DND-41 (cell line): Measurements from ENCODE around the gene ADAMTSL4.

Experiments
- ATAC-seq: fragments of 200-7000 bp; cut with Tn5 transposase; 3 replicates; pipeline ENCODE4 v1.9.1; 2021; ENCODE audit warnings: low read depth; ENCODE audit not compliant: insufficient read depth
- DNase-seq: peaks from one replicate; pipeline ENCODE4 v3.0.0-alpha.2; 2020
- H2AFZ ChIP-seq: 2 replicates; pipeline ENCODE4 v1.6.0; 2012; ENCODE audit warnings: low read depth, low read length
- H3K27ac ChIP-seq: 2 replicates; pipeline ENCODE4 v1.5.1; 2012; ENCODE audit warnings: low read length, inconsistent platforms
- H3K27me3 ChIP-seq: fragments of 200-600 bp; sonication (generic); 2 replicates; pipeline ENCODE4 v1.6.0; 2012; ENCODE audit warnings: low read length, mild to moderate bottlenecking, inconsistent platforms; ENCODE audit not compliant: insufficient read depth, poor library complexity
- H3K36me3 ChIP-seq: 2 replicates; pipeline ENCODE4 v1.5.1; 2012; ENCODE audit warnings: low read length, inconsistent platforms; ENCODE audit not compliant: insufficient read depth
- H3K4me1 ChIP-seq: 2 replicates; pipeline ENCODE4 v1.5.1; 2012; ENCODE audit warnings: mild to moderate bottlenecking, low read length; ENCODE audit not compliant: insufficient read depth
- H3K4me2 ChIP-seq: 2 replicates; pipeline ENCODE4 v1.6.0; 2012; ENCODE audit warnings: mild to moderate bottlenecking, moderate library complexity, low read length, inconsistent platforms; ENCODE audit not compliant: insufficient read depth
- H3K4me3 ChIP-seq, 2 experiments: fragments of 200-600 bp in 1 of 2; shearing (Covaris generic) in 1 of 2; 2 replicates each; pipeline ENCODE4 v1.5.1; 2012 to 2016; ENCODE audit warnings: inconsistent platforms in 2 of 2, low read length in 2 of 2, mild to moderate bottlenecking in 2 of 2, low read depth in 1 of 2, moderate library complexity in 1 of 2
- H3K79me2 ChIP-seq: 2 replicates; pipeline ENCODE4 v1.6.0; 2012; ENCODE audit warnings: low read length, inconsistent platforms; ENCODE audit not compliant: insufficient read depth
- H3K9ac ChIP-seq: 2 replicates; pipeline ENCODE4 v1.6.0; 2012; ENCODE audit warnings: low read depth, mild to moderate bottlenecking, inconsistent platforms, low read length, moderate library complexity
- H3K9me3 ChIP-seq: 2 replicates; pipeline ENCODE4 v1.5.1; 2012; ENCODE audit warnings: low read length, moderate library complexity, mild to moderate bottlenecking, inconsistent platforms; ENCODE audit not compliant: insufficient read depth, severe bottlenecking
- H4K20me1 ChIP-seq: 2 replicates; pipeline ENCODE4 v1.6.0; 2012; ENCODE audit warnings: low read length; ENCODE audit not compliant: insufficient read depth
- CTCF ChIP-seq: IDR thresholded peaks from 2 replicates; pipeline ENCODE4 v1.5.1; 2012; ENCODE audit warnings: borderline replicate concordance, low read length, moderate library complexity, mild to moderate bottlenecking; ENCODE audit not compliant: poor library complexity, severe bottlenecking; ENCODE audit errors: extremely low read depth
- EZH2 ChIP-seq: IDR thresholded peaks from 3 replicates; pipeline ENCODE4 v1.6.1; 2012; ENCODE audit warnings: borderline replicate concordance, low read depth, mild to moderate bottlenecking, moderate library complexity, low read length, inconsistent platforms; ENCODE audit not compliant: severe bottlenecking

Gene ADAMTSL4

DNA sequence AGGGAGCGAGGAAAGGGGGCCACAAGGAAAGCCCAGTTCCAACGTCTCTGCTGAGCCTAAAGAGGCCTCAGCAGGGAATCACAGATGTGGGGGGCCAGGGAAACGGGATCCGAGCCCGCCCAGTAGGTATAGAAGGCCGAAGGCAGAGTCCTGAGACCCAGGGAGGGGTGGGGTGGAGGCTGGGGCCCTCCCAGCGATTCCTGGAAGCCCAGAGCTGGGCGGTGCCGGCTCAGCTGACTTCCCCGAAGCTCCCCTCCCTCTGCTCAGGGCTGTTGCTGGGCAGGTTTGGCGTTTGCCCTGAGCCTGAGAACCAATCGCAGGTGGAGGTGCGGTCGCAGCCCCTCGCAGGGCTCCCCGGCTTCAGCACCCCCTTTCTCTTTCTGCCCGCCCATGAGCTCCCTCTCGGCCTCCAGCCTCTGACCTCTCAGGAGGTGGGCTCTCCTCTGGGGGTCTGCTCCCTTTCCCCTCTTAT lies 12.8 kb downstream of the ADAMTSL4 start:
- peak; percentile 73 for ATAC-seq
- Histone ChIP-seq H4K20me1 (no peaks in the 10 kb centered on the region), H3K27ac (peak overlapping the region; percentile 88), H3K27me3 (no peaks in the 10 kb centered on the region), H3K36me3 (no peaks in the 10 kb centered on the region), H3K79me2 (peaks cover 25% of the 10 kb centered on the region), H3K9me3 (no peaks in the 10 kb centered on the region), H2AFZ (peak overlapping the region; percentile 85), H3K4me3 (peak overlapping the region; percentile 42 to 74), H3K4me1 (peaks cover 44% of the 10 kb centered on the region), H3K9ac (peak overlapping the region; percentile 80), H3K4me2 (peak overlapping the region; percentile 85)
- DNase-seq = peak; percentile 85
- TF ChIP-seq EZH2 (no peak), CTCF (no peak)

- H3K9me3 ChIP-seq = no peaks in the 10 kb centered on the region
- peak overlapping the region; percentile 88 for H3K27ac ChIP-seq
- H3K9ac ChIP-seq = peak overlapping the region; percentile 80
- H2AFZ ChIP-seq = peak overlapping the region; percentile 85
- no peaks in the 10 kb centered on the region for H4K20me1 ChIP-seq
- peaks cover 25% of the 10 kb centered on the region for H3K79me2 ChIP-seq
- peaks cover 50% of the 10 kb centered on the region for H3K4me1 ChIP-seq
- no peak for ATAC-seq
- no peaks in the 10 kb centered on the region for H3K36me3 ChIP-seq
- H3K4me3 ChIP-seq = peak overlapping the region; percentile 42 to 74; a peak in 3 of 4 replicates
- no peaks in the 10 kb centered on the region for H3K27me3 ChIP-seq
- TF ChIP-seq EZH2 (no peak), CTCF (no peak)
- DNase-seq = peak; percentile 65
- peak overlapping the region; percentile 85 for H3K4me2 ChIP-seq
Observed at GRCh38 chr1:150562446-150563339, 13.5 kb downstream of the ADAMTSL4 start.

DNA sequence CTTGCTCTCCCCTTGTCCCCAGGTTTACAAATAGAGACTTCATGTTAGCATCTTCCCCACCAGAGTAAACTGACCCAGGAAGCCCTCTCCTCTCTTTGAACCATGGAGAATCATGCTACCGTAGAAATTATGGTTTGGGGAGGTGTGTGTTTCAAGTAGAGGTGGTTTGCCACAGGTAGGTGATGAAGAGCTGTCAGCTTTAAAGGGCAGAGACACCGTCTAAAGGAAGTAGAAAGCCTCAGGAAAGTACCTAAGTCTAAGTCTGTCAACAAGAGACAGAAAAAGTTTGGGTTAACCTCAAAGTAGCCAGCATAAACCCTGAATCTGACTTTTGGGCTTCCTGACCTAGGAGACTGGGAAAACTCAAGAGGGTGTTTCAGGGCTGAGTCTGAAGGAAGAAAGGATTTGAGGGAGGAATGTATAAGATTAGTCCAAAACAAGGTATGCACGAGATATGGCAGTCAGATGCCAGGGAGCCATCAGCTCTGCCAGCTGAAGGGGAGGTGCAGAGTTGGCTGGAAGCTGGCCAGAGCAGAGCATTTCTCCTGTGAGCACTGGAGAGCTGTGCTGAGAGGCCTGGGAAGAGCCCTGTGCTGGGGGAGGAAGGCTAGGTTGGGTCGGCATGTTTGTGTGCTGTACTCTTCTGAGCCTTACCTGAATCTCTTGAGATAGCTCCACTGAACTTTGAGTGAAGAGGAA lies 14.3 kb downstream of the ADAMTSL4 start:
- Histone ChIP-seq H3K4me3 (no peak overlapping the region), H3K4me1 (peaks cover 58% of the 10 kb centered on the region), H3K27me3 (no peaks in the 10 kb centered on the region), H3K4me2 (0 out of 2 replicates have a peak overlapping the region, but pooled peaks have one; percentile 85), H4K20me1 (peaks cover 4% of the 10 kb centered on the region; the same call in 1 of the 2 replicates), H3K9ac (peak overlapping the region; percentile 80; the same call in 1 of the 2 replicates), H2AFZ (no peak overlapping the region), H3K9me3 (no peaks in the 10 kb centered on the region), H3K27ac (peak overlapping the region; percentile 88), H3K36me3 (no peaks in the 10 kb centered on the region), H3K79me2 (peaks cover 30% of the 10 kb centered on the region)
- DNase-seq (no peak), ATAC-seq (no peak)
- no peak for TF ChIP-seq EZH2
- TF ChIP-seq CTCF = no peak
